ENCODE data around the gene FBXL19. TPM values are rescaled to one million over a fixed set of nuclear protein-coding genes. Genes with fewer than 3 reads are reported as not detected.
A peak's percentile ranks its signal among the peaks of the same experiment; 100 is the strongest.

Gene FBXL19
- total and polyA plus RNA-seq, 9 of the 15 experiments (the other 6 are each of a cell fraction or from before 2014, with no cell fraction given), result 0.13 to 48.0 (median 13.5) TPM; not detected in 1

GRCh38 chr16:30995927-30996323 is 72.6 kb downstream of the FBXL19 start:
- no TSS peak for BruUV-seq (replicated peaks)
- ChIA-PET POLR2A (interaction anchor here (1.6 kb wide), 1 partner anchor 78 kb away, joined by 7 read pairs; the partner anchor contains the start of genes ZNF646 and ZNF668), CTCF (ENCODE audit: low intra/inter-chr PET ratio) (interaction anchor here (0.6 kb wide), 1 partner anchor 168 kb away, joined by 3 read pairs; no protein-coding TSS in a partner anchor)
- TF ChIP-seq ZNF589 (CRISPR knock-in tag; IDR thresholded peaks at IDR 0.05; ENCODE audit: low read depth), result no peak
- TF ChIP-seq KDM1A (IDR thresholded peaks at IDR 0.05), result no peak
- no peak for TF ChIP-seq SMAD4 (CRISPR knock-in tag; conservative IDR thresholded peaks at IDR 0.05)
- no peak for TF ChIP-seq ZNF239 (CRISPR knock-in tag; IDR thresholded peaks at IDR 0.05)
- TF ChIP-seq ELF2 (CRISPR knock-in tag; IDR thresholded peaks at IDR 0.05), result no peak
- no peak for TF ChIP-seq PBX2 (CRISPR knock-in tag; IDR thresholded peaks at IDR 0.05; ENCODE audit: low read depth)
- TF ChIP-seq PBX2 (tag; conservative IDR thresholded peaks at IDR 0.05; ENCODE audit: low read depth), result no peak
- no peak for TF ChIP-seq FIP1L1 (IDR thresholded peaks at IDR 0.05; ENCODE audit: low read depth, low read length, poor library complexity, severe bottlenecking)
- TF ChIP-seq CREM (IDR thresholded peaks at IDR 0.05; ENCODE audit: low read depth), result no peak
- no peak for TF ChIP-seq ZNF695 (CRISPR knock-in tag; IDR thresholded peaks at IDR 0.05)
- no peak for TF ChIP-seq ZNF280A (IDR thresholded peaks at IDR 0.05; ENCODE audit: low read depth, partially characterized antibody)
- TF ChIP-seq NR2F6 (CRISPR knock-in tag; IDR thresholded peaks at IDR 0.05), result no peak
- DNase-seq (ENCODE audit: extremely low read depth in 1 of 4, low spot score in 3 of 4), result no peak
- Histone ChIP-seq H3K27ac (ENCODE audit: extremely low read depth, low read depth, low read length) (peak overlapping the region; percentile 91), H3K4me2 (ENCODE audit: insufficient read depth, low read length) (peak overlapping the region; percentile 99), H4K20me1 (replicated peaks; ENCODE audit: control insufficient read depth, insufficient read depth, low read length) (no peaks in the 10 kb centered on the region), H2AFZ (ENCODE audit: low read depth, low read length) (peak overlapping the region; percentile 97), H3K9me3 (replicated peaks; ENCODE audit: control insufficient read depth, insufficient read depth, low read depth, low read length) (no peaks in the 10 kb centered on the region), H3K9me1 (ENCODE audit: control insufficient read depth, insufficient read depth, low read length) (no peaks in the 10 kb centered on the region), H3K9ac (ENCODE audit: insufficient read depth in 1 of 2, low read depth in 2 of 2, low read length in 2 of 2) (peak overlapping the region; percentile 81 to 91; a peak in 2 of 4 replicates), H3K36me3 (ENCODE audit: control insufficient read depth, insufficient read depth, low read length) (no peaks in the 10 kb centered on the region), H3K79me2 (ENCODE audit: control insufficient read depth, insufficient read depth, low read length) (peaks cover 3% of the 10 kb centered on the region; the same call in 2 of the 3 replicates), H3K27me3 (ENCODE audit: control insufficient read depth in 2 of 2, insufficient read depth in 2 of 2, low read length in 2 of 2) (no peaks in the 10 kb centered on the region), H3K4me1 (replicated peaks in 1 of 2; ENCODE audit: control insufficient read depth in 2 of 2, insufficient read depth in 2 of 2, low read length in 2 of 2) (peaks cover 43 to 44% of the 10 kb centered on the region in 2 experiments), H3K4me3 (no peak overlapping the region)
- intact Hi-C loops (cut with micrococcal nuclease), result no loop called here
- in situ Hi-C loops (cut with MboI), result loop anchor here (10.0 to 25.0 kb wide), 2 partner anchors 319 to 441 kb away; partner anchors contain the start of genes COX6A2 and ZNF843
- no peak for ATAC-seq
- no peak for FAIRE-seq
- WGBS (ENCODE audit: insufficient coverage, low coverage, missing lambda C conversion rate), result 65% methylated on average over 11 of the region's 11 CpGs

Measured in K562 (cell line).